ENCODE results near the gene SLC25A24.

GRCh38 chr1:108193333-108193732 is 6.8 kb downstream of the SLC25A24 start:
- TF ChIP-seq SNAPC5 (CRISPR knock-in tag; IDR thresholded peaks at IDR 0.05; ENCODE audit: borderline replicate concordance), result no peak
- TF ChIP-seq KDM1A (CRISPR knock-in tag; IDR thresholded peaks at IDR 0.05), result no peak
- TF ChIP-seq ARHGAP35 (CRISPR knock-in tag; IDR thresholded peaks at IDR 0.05; ENCODE audit: borderline replicate concordance), result no peak
- TF ChIP-seq ZNF362 (CRISPR knock-in tag; IDR thresholded peaks at IDR 0.05; ENCODE audit: borderline replicate concordance), result no peak

Measured in HepG2 (cell line).